ENCODE measurements around the gene GPATCH2. TPM values are rescaled to one million over a fixed set of nuclear protein-coding genes. Genes with fewer than 3 reads are reported as not detected.

The GPATCH2 gene
- total RNA-seq, 1 donor from 2014 or later = 10.6 TPM

- no peak overlapping the region for H3K4me3 ChIP-seq (ENCODE audit: low read depth, low read length)
- DNase-seq (ENCODE audit: low read depth) = no peak
- no peaks in the 10 kb centered on the region for H3K36me3 ChIP-seq (ENCODE audit: control insufficient read depth, insufficient read depth, low read length)
- H3K27me3 ChIP-seq (ENCODE audit: control insufficient read depth, insufficient read depth, low read length) = no peaks in the 10 kb centered on the region
- TF ChIP-seq CTCF (IDR thresholded peaks at IDR 0.05; ENCODE audit: insufficient read depth, low read length, poor library complexity, severe bottlenecking) = no peak
These were observed 195.7 kb downstream of the GPATCH2 start for GRCh38 chr1:217435204-217435603.

DNA sequence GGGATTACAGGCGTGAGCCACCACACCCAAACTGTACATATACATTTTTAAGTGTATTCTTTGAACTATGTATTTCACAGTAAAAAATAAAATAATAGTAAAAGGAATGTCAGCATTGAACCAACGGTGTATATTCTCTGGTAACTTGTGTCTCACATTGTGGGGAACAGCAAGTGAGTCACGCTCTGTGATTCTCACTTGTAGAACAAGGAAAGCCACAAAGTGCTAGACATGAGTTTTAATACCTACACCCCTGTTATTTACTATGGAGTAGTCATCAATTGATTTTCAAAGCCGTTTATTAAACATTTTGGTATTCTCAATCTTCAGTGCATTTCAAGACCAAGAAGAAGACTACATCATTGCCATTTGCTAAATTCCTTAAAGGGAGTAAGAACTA is 197.2 kb downstream of the GPATCH2 start:
- no peak overlapping the region for H3K4me3 ChIP-seq (ENCODE audit: low read depth, low read length)
- TF ChIP-seq CTCF (IDR thresholded peaks at IDR 0.05; ENCODE audit: insufficient read depth, low read length, poor library complexity, severe bottlenecking) = no peak
- no peaks in the 10 kb centered on the region for H3K27me3 ChIP-seq (ENCODE audit: control insufficient read depth, insufficient read depth, low read length)
- no peak for DNase-seq (ENCODE audit: low read depth)
- H3K36me3 ChIP-seq (ENCODE audit: control insufficient read depth, insufficient read depth, low read length) = no peaks in the 10 kb centered on the region

- no peak for TF ChIP-seq CTCF (IDR thresholded peaks at IDR 0.05; ENCODE audit: insufficient read depth, low read length, poor library complexity, severe bottlenecking)
- Histone ChIP-seq H3K36me3 (ENCODE audit: control insufficient read depth, insufficient read depth, low read length) (no peaks in the 10 kb centered on the region), H3K27me3 (ENCODE audit: control insufficient read depth, insufficient read depth, low read length) (no peaks in the 10 kb centered on the region), H3K4me3 (ENCODE audit: low read depth, low read length) (no peak overlapping the region)
- no peak for DNase-seq (ENCODE audit: low read depth)
These were observed 198.6 kb downstream of the GPATCH2 start for GRCh38 chr1:217432339-217432738.

GRCh38 chr1:217431395-217431794 is 199.5 kb downstream of the GPATCH2 start:
- Histone ChIP-seq H3K36me3 (ENCODE audit: control insufficient read depth, insufficient read depth, low read length) (no peaks in the 10 kb centered on the region), H3K4me3 (ENCODE audit: low read depth, low read length) (no peak overlapping the region), H3K27me3 (ENCODE audit: control insufficient read depth, insufficient read depth, low read length) (no peaks in the 10 kb centered on the region)
- TF ChIP-seq CTCF (IDR thresholded peaks at IDR 0.05; ENCODE audit: insufficient read depth, low read length, poor library complexity, severe bottlenecking) = no peak
- no peak for DNase-seq (ENCODE audit: low read depth)

- Histone ChIP-seq H3K4me3 (ENCODE audit: low read depth, low read length) (no peak overlapping the region), H3K36me3 (ENCODE audit: control insufficient read depth, insufficient read depth, low read length) (no peaks in the 10 kb centered on the region), H3K27me3 (ENCODE audit: control insufficient read depth, insufficient read depth, low read length) (no peaks in the 10 kb centered on the region)
- no peak for TF ChIP-seq CTCF (IDR thresholded peaks at IDR 0.05; ENCODE audit: insufficient read depth, low read length, poor library complexity, severe bottlenecking)
- DNase-seq (ENCODE audit: low read depth) = no peak
These were observed 205.5 kb downstream of the GPATCH2 start for GRCh38 chr1:217425422-217425821.

DNA sequence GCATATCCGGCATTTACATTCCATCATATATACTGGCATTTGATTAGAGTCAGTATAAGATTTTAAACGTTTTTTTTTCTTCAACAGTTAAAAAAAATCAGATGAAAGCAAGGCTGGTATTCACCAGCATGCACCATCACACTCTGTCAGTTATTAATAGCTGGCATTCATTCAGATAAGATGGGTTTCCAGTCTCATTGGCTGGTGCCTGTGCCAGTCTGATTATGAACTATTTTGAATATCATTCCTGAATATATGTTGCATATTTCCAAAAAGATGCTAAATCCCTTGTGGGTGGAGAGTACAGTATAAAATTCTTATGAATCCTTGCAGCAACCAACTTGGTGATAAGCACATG is 211.7 kb downstream of the GPATCH2 start:
- no peak for TF ChIP-seq CTCF (IDR thresholded peaks at IDR 0.05; ENCODE audit: insufficient read depth, low read length, poor library complexity, severe bottlenecking)
- no peak for DNase-seq (ENCODE audit: low read depth)

More for the DNA sequence above, 211.7 kb downstream of the GPATCH2 start:
- H3K27me3 ChIP-seq (ENCODE audit: control insufficient read depth, insufficient read depth, low read length) = no peaks in the 10 kb centered on the region
- H3K4me3 ChIP-seq (ENCODE audit: low read depth, low read length) = no peak overlapping the region
- no peaks in the 10 kb centered on the region for H3K36me3 ChIP-seq (ENCODE audit: control insufficient read depth, insufficient read depth, low read length)

Data from kidney epithelial cell (primary cell).